PFSK-1 (cell line): ENCODE measurements around the gene FITM1.
A peak's percentile ranks its signal among the peaks of the same experiment; 100 is the strongest.

ENCODE experiments used
- FOXP2 ChIP-seq: optimal IDR thresholded peaks from 2 replicates; pipeline ENCODE3; 2011; ENCODE audit warnings: borderline replicate concordance, control low read depth, inconsistent platforms; ENCODE audit not compliant: insufficient read depth; ENCODE audit errors: extremely low read length, extremely low read depth
- POLR2AphosphoS5 ChIP-seq: IDR thresholded peaks from 2 replicates; pipeline ENCODE4 v1.6.1; 2012; ENCODE audit warnings: low read depth, mild to moderate bottlenecking, control low read depth, low read length, moderate library complexity
- SIN3A ChIP-seq: IDR thresholded peaks from 2 replicates; pipeline ENCODE4 v1.6.1; 2012; ENCODE audit warnings: mild to moderate bottlenecking, low read length, moderate library complexity, borderline replicate concordance; ENCODE audit not compliant: insufficient read depth
- TAF1 ChIP-seq: IDR thresholded peaks from 2 replicates; pipeline ENCODE4 v1.6.1; 2012; ENCODE audit warnings: low read length, control low read depth, borderline replicate concordance; ENCODE audit not compliant: insufficient read depth
- TF ChIP-seq, protein P1 (sequence below), 2 experiments: IDR thresholded peaks; 2 replicates each; pipeline versions ENCODE4 v1.6.1 to v1.8.0; 2011 to 2012; ENCODE audit warnings: low read depth in 2 of 2, low read length in 2 of 2, control low read depth in 1 of 2, inconsistent platforms in 1 of 2, mild to moderate bottlenecking in 1 of 2, moderate library complexity in 1 of 2; ENCODE audit not compliant: insufficient read depth in 1 of 2

FITM1 gene

DNA sequence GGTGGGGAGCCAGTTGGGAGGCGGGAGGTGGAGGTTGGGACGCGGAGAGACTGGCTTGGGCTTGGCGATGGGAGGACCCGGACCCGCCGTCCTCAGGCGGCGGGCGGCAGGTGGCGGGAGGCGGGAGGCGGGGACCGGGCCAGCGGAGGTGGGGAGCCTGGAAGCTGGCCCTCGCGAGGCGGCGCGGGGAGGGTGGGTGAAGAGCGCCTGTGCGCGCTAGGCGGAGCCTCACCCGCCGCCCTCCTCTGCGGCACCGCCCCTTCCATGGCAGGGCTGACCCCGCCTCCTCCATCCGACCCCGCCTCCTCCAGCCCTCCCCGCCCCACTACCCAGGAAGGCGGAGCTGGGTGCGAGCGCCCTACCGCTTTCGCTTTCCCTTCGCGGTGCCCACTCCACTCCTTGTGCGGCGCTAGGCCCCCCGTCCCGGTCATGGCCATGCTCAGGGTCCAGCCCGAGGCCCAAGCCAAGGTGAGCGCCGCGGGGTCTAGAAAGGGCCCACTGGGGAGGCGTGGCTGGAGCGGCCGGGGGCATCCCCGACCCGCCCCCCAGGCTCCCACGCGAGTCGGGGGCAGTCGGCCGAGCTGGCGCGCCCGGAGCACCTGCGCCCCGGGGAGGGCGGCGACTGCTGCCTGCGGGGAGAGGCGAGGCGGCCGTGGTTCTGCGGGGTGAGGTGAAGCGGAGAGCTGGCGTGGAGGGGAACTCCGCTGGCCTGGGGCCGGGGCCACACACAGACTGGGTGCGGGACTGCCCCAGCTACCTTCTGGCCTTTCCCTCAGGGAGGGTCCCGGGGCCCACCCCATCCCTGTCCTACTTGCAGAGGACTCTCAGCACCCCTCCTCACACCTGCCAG is 5.6 kb downstream of the FITM1 start, which contains the start of gene PSME1:
TSS of gene PSME1 (plus strand) at position 361 of the 850 bp plus-strand sequence. CDS start at position 430, 69 bp downstream.
- TF ChIP-seq, protein P1, sequence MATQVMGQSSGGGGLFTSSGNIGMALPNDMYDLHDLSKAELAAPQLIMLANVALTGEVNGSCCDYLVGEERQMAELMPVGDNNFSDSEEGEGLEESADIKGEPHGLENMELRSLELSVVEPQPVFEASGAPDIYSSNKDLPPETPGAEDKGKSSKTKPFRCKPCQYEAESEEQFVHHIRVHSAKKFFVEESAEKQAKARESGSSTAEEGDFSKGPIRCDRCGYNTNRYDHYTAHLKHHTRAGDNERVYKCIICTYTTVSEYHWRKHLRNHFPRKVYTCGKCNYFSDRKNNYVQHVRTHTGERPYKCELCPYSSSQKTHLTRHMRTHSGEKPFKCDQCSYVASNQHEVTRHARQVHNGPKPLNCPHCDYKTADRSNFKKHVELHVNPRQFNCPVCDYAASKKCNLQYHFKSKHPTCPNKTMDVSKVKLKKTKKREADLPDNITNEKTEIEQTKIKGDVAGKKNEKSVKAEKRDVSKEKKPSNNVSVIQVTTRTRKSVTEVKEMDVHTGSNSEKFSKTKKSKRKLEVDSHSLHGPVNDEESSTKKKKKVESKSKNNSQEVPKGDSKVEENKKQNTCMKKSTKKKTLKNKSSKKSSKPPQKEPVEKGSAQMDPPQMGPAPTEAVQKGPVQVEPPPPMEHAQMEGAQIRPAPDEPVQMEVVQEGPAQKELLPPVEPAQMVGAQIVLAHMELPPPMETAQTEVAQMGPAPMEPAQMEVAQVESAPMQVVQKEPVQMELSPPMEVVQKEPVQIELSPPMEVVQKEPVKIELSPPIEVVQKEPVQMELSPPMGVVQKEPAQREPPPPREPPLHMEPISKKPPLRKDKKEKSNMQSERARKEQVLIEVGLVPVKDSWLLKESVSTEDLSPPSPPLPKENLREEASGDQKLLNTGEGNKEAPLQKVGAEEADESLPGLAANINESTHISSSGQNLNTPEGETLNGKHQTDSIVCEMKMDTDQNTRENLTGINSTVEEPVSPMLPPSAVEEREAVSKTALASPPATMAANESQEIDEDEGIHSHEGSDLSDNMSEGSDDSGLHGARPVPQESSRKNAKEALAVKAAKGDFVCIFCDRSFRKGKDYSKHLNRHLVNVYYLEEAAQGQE (IDR thresholded peaks at IDR 0.05; ENCODE audit: insufficient read depth in 1 of 2, low read depth in 2 of 2, low read length in 2 of 2): no peak
- peak; percentile 59 for TF ChIP-seq POLR2AphosphoS5
- no peak for TF ChIP-seq FOXP2
- no peak for TF ChIP-seq SIN3A

DNA sequence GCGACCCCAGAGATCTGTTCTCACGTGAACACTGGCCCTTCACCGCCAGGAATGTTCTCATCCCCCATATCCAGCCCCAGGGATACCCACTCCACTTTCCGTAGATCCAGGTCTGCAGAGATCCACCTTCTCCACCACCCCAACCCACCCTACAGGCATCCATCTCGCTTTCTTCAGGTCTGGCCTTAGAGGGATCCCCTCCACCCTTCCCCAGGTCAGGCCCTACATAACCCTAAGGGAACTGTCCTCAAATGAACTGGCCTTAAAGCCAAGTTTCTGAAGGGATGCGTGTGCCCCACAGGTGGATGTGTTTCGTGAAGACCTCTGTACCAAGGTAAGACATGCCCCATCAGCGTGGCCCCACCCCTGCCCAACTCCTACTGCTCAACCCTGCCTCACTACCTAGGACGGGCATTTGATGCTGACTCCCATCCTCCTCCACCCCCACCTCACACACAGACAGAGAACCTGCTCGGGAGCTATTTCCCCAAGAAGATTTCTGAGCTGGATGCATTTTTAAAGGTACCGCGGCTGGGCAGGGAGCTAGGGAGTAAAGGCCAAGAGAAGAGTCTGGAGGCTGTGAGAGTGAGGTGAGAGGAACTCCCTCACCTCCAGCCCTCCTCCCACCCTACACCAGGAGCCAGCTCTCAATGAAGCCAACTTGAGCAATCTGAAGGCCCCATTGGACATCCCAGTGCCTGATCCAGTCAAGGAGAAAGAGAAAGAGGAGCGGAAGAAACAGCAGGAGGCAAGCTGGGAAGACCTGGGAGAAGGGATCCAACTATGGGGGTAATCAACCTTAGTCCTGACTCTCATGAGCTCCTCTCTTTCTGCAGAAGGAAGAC is 6.4 kb downstream of the FITM1 start:
- TF ChIP-seq SIN3A (no peak), FOXP2 (no peak), POLR2AphosphoS5 (no peak), TAF1 (no peak)
- TF ChIP-seq, protein P1 (IDR thresholded peaks at IDR 0.05; ENCODE audit: insufficient read depth in 1 of 2, low read depth in 2 of 2, low read length in 2 of 2): no peak

DNA sequence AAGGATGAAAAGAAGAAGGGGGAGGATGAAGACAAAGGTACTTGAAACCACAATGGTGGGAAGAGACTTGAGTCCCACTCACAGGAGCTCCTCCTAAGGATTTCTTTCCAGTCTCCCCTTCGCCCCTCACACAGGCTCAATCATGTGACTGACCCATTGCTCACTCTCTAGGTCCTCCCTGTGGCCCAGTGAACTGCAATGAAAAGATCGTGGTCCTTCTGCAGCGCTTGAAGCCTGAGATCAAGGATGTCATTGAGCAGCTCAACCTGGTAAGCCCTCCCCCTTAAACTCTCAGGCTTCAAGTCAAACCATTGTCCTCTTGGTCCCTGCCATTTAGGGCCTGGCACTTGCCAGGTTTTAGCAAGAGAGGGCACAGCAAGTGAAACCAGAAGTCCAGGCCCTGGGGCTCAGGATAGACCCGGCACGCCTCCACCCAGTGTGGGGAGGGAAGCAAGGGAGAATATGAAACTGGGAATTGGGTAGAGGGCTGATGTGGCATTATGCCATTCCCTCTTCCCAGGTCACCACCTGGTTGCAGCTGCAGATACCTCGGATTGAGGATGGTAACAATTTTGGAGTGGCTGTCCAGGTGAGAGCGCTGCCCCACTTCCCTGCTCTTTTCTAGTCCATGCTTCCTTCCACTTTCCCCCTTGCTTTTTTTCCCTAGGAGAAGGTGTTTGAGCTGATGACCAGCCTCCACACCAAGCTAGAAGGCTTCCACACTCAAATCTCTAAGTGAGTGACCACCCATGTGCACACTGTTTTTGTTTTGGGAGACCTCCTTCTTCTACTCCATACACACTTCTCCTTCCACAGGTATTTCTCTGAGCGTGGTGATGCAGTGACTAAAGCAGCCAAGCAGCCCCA is 7.3 kb downstream of the FITM1 start:
- TF ChIP-seq, protein P1 (IDR thresholded peaks at IDR 0.05; ENCODE audit: insufficient read depth in 1 of 2, low read depth in 2 of 2, low read length in 2 of 2): no peak
- no peak for TF ChIP-seq POLR2AphosphoS5
- no peak for TF ChIP-seq FOXP2
- TF ChIP-seq SIN3A: no peak
- no peak for TF ChIP-seq TAF1

DNA sequence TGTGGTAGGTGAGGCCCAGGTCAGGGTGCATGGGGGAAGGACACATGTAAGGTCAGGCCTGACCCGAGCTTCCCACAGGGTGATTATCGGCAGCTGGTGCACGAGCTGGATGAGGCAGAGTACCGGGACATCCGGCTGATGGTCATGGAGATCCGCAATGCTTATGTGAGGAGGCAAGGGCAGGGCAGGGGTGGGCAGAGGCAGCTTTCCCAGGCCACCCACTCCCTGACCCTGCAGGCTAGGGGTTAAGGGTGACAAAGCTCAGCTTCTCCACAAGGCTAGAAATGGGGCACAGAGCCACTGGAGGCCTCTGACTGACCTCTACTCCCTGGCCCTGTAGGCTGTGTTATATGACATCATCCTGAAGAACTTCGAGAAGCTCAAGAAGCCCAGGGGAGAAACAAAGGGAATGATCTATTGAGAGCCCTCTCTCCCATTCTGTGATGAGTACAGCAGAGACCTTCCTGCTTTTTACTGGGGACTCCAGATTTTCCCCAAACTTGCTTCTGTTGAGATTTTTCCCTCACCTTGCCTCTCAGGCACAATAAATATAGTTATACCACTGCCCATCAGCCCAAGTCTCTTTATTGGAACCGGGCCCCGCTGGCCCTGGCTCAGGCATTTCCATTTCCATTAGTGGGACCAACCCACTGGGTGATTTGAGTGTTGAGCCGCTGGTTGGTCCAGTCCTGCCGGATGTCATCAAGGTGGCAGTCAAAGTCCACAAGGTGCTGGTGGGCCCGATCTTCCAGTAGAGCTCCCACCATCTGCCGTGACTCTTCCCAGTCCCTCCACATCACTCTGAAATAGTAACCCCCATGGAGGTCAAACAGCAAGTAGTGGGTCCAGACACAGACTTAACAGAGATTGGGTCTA is 8.2 kb downstream of the FITM1 start:
- TF ChIP-seq SIN3A (no peak), TAF1 (no peak), POLR2AphosphoS5 (no peak; the same call in 1 of the 2 replicates), FOXP2 (no peak)
- TF ChIP-seq, protein P1 (IDR thresholded peaks at IDR 0.05; ENCODE audit: insufficient read depth in 1 of 2, low read depth in 2 of 2, low read length in 2 of 2): no peak
